HFF-Myc (cell line): ENCODE results near the gene SHISA8.

ENCODE experiments used
- DNase-seq: peaks from one replicate; pipeline ENCODE4 v3.0.0-alpha.2; 2011; ENCODE audit warnings: low read depth; ENCODE audit errors: extremely low read depth
- H3K4me3 ChIP-seq: replicated peaks from 2 replicates; pipeline ENCODE4 v1.5.1; 2011; ENCODE audit warnings: low read depth, mild to moderate bottlenecking, control low read depth, low read length
- CTCF ChIP-seq: IDR thresholded peaks from 2 replicates; pipeline ENCODE4 v1.5.1; 2012; ENCODE audit warnings: mild to moderate bottlenecking, low read depth, low read length, control low read depth; ENCODE audit errors: missing control alignments

SHISA8 gene

GRCh38 chr22:41913040-41913719, 1.7 kb downstream of the SHISA8 start:
- TF ChIP-seq CTCF, result no peak
- no peak overlapping the region for H3K4me3 ChIP-seq
- DNase-seq, result no peak

GRCh38 chr22:41912338-41913039, 2.4 kb downstream of the SHISA8 start:
- no peak overlapping the region for H3K4me3 ChIP-seq
- no peak for TF ChIP-seq CTCF
- no peak for DNase-seq

DNA sequence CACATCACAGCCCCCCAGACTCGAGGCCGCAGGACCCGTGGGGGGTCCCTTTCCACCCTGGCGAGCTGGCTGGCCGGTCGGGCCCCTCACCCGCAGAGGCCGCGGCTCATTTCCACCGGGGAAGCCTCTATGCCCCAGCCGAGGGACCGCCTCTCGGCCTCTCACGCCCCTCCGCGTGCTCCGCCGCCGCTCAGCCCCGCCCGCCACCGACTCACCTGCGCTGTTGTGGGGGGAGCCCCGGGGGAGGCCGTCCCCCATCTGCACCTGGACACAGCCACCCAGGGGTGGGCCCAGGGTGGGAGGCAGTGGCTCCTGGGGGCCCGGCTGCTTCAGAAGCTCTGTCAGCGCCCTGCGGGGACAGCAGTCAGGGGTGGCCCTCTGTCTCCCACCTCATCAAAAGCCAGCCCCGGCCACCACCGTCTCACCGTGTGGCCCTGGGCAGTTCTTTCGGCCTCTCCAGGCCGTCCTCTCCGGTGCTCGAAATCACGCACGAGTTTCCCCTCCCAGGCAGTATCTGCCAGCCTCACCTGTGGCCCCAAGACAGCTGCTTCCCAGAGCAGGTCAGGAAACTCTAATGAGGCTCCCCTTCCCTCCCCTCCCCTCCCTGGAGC, 3.8 kb downstream of the SHISA8 start:
- no peak overlapping the region for H3K4me3 ChIP-seq
- no peak for DNase-seq
- no peak for TF ChIP-seq CTCF

DNA sequence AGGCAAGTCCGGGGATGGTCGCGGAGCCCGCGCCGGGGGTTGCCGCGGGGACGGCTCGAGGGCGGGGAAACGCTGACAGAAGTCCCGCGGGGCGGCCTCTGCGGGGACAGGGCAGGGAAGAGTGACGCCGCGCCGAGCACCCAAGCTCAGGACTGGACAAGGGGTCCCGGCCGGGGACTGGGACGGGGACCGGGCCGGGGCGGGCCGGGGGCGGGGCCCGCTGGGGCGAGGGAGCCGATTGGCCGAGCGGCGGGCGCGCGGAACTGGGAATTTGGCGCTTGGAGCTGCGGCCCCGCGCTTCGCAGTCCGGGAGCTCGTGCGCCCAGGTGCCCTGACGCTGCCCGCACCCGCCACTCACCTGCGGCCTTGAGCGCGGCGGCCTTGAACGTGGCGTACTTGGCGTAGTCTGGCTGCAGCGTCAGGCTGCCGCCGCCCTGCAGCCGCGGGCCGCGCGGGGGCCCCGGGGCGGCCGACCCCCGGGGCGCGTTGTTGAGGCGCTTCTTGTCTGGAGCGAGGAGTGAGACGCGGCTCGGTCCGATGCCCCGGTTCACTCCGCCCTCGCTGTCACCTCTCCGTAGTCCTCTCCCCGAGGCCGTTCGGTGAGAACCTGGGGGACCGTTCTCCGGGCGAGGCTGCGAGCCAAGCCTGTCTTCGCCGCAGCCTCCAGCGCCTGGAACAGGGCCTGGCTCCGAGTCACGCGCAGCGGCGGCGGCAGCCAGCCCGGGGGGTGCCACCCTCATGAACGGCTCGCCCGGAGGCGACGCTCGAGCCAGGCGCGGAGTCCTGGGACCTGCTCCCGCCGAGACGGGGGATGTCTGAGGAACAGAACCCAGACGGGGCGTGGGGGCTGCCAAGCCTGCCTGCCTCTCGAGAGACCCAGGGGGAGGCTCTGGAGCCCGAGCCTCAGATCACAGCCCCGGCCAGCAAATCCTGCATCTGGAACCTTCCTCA, 4.5 kb downstream of the SHISA8 start:
- no peak overlapping the region for H3K4me3 ChIP-seq
- no peak for DNase-seq
- no peak for TF ChIP-seq CTCF

- no peak overlapping the region for H3K4me3 ChIP-seq
- DNase-seq, result no peak
- no peak for TF ChIP-seq CTCF
These were observed 5.4 kb downstream of the SHISA8 start for GRCh38 chr22:41909310-41910049.
